GM11168 (cell line): Measurements from ENCODE around the gene C5orf15.
"Not testable (repeated sequence)": the region's sequence is repeated elsewhere in the genome, so short reads cannot be mapped to it uniquely, and the experiment has no call there.

Experiments used
- in situ Hi-C: fragments of 300-500 bp; cut with MboI; formaldehyde crosslinking; loops from one replicate; pipeline ENCODE4 v1.12.0; 2022; ENCODE audit warnings: low sequenced_read_pairs; ENCODE audit not compliant: unreplicated experiment

Gene C5orf15

GRCh38 chr5:133966090-133966489 lies 2.3 kb downstream of the C5orf15 start:
- in situ Hi-C loops = no loop called here

GRCh38 chr5:133963493-133964128 lies 4.8 kb downstream of the C5orf15 start:
- in situ Hi-C loops = no loop called here

- in situ Hi-C loops = no loop called here
Observed at GRCh38 chr5:133962801-133963476, 5.5 kb downstream of the C5orf15 start.

- in situ Hi-C loops = no loop called here
Observed at GRCh38 chr5:133962131-133962530, 6.3 kb downstream of the C5orf15 start.

GRCh38 chr5:133959643-133960042 lies 8.8 kb downstream of the C5orf15 start:
- in situ Hi-C loops = no loop called here

- in situ Hi-C loops = no loop called here
Observed at GRCh38 chr5:133957591-133957990, 10.8 kb downstream of the C5orf15 start.

- in situ Hi-C loops = no loop called here
Observed at GRCh38 chr5:133957080-133957479, 11.3 kb downstream of the C5orf15 start.

- in situ Hi-C loops = not testable (repeated sequence)
Observed at GRCh38 chr5:133956196-133956595, 12.2 kb downstream of the C5orf15 start.

- in situ Hi-C loops = no loop called here
Observed at GRCh38 chr5:133953568-133954145, 14.8 kb downstream of the C5orf15 start.

- in situ Hi-C loops = no loop called here
Observed at GRCh38 chr5:133952729-133953567, 15.5 kb downstream of the C5orf15 start.

GRCh38 chr5:133950821-133951612 lies 17.4 kb downstream of the C5orf15 start:
- in situ Hi-C loops = no loop called here

- in situ Hi-C loops = loop anchor here (10.0 kb wide), 2 partner anchors 394 to 524 kb away; no protein-coding TSS in a partner anchor
Observed at GRCh38 chr5:133948721-133949120, 19.7 kb downstream of the C5orf15 start.

GRCh38 chr5:133947431-133947841 lies 21.0 kb downstream of the C5orf15 start:
- in situ Hi-C loops = loop anchor here (10.0 kb wide), 2 partner anchors 393 to 523 kb away; no protein-coding TSS in a partner anchor

- in situ Hi-C loops = loop anchor here (10.0 kb wide), 2 partner anchors 391 to 521 kb away; no protein-coding TSS in a partner anchor
Observed at GRCh38 chr5:133945568-133945967, 22.9 kb downstream of the C5orf15 start.

GRCh38 chr5:133944263-133945185 lies 23.9 kb downstream of the C5orf15 start:
- in situ Hi-C loops = loop anchor here (10.0 kb wide), 2 partner anchors 390 to 520 kb away; no protein-coding TSS in a partner anchor

GRCh38 chr5:133943475-133943817 lies 25.0 kb downstream of the C5orf15 start:
- in situ Hi-C loops = loop anchor here (10.0 kb wide), 2 partner anchors 389 to 519 kb away; no protein-coding TSS in a partner anchor

- in situ Hi-C loops = loop anchor here (10.0 kb wide), 2 partner anchors 388 to 518 kb away; no protein-coding TSS in a partner anchor
Observed at GRCh38 chr5:133942614-133943474, 25.6 kb downstream of the C5orf15 start.
